Upper lobe of left lung (tissue), 6 donors: Measurements from ENCODE around the gene SHLD1. TPM values are rescaled to one million over a fixed set of nuclear protein-coding genes. Genes with fewer than 3 reads are reported as not detected.

Source experiments
- ATAC-seq, 2 donors: fragments of 200-7000 bp; cut with Tn5 transposase; one replicate each; pipeline ENCODE4 v1.9.1; 2022; ENCODE audit warnings: mild to moderate bottlenecking in 2 of 2, moderate library complexity in 2 of 2; ENCODE audit not compliant: low FRiP score in 2 of 2
- DNase-seq, 2 donors: peaks; one replicate each; pipeline ENCODE4 v3.0.0-alpha.2; 2019 to 2020
- H3K27ac ChIP-seq, 4 donors: fragments of 200-600 bp; sonication (generic); one replicate each; pipeline ENCODE4 v1.5.1; 2016 to 2019
- H3K27me3 ChIP-seq, 4 donors: fragments of 200-600 bp; sonication (generic); one replicate each; pipeline ENCODE4 v1.5.1; 2017 to 2019
- H3K36me3 ChIP-seq, 4 donors: fragments of 200-600 bp; sonication (generic); one replicate each; pipeline ENCODE4 v1.5.1; 2016 to 2019
- H3K4me1 ChIP-seq, 4 donors: fragments of 200-600 bp; sonication (generic); one replicate each; pipeline ENCODE4 v1.5.1; 2018 to 2019
- H3K4me3 ChIP-seq, 4 donors: fragments of 200-600 bp; sonication (generic); one replicate each; pipeline ENCODE4 v1.5.1; 2017 to 2019; ENCODE audit warnings: mild to moderate bottlenecking in 2 of 4, moderate library complexity in 1 of 4
- H3K9me3 ChIP-seq, 4 donors: fragments of 200-600 bp; sonication (generic); one replicate each; pipeline ENCODE4 v1.5.1; 2018 to 2019
- CTCF ChIP-seq, 6 experiments: fragments of 450-650 bp in 4 of 6; fragments of 200-600 bp in 2 of 6; sonication (generic) in 2 of 6; IDR thresholded peaks; one replicate each; pipeline ENCODE4 v1.5.1; 2016 to 2019; ENCODE audit warnings: antibody characterized with exemption in 6 of 6
- EP300 ChIP-seq, 4 donors: sonication (generic); formaldehyde crosslinking; IDR thresholded peaks; one replicate each; pipeline ENCODE4 v1.5.1; 2017; ENCODE audit warnings: antibody characterized with exemption in 4 of 4, control low read depth in 2 of 4
- POLR2A ChIP-seq, 4 donors: fragments of 450-650 bp; IDR thresholded peaks; one replicate each; pipeline ENCODE4 v1.5.1; 2016 to 2017; ENCODE audit warnings: antibody characterized with exemption in 4 of 4, mild to moderate bottlenecking in 2 of 4
- POLR2AphosphoS5 ChIP-seq, 2 donors: sonication (generic); formaldehyde crosslinking; IDR thresholded peaks; one replicate each; pipeline ENCODE4 v1.5.1; 2017; ENCODE audit warnings: antibody characterized with exemption in 2 of 2
- WGBS, 2 donors: methylation state at CpG; one replicate each; pipeline ENCODE4 v1.1.5; 2017 to 2018; 5-methylcytosine and 5-hydroxymethylcytosine counted together
- small RNA-seq, 4 donors: library from RNA; depleted of rRNA; stranded (forward); fragments of <200 nt; gene quantifications; one replicate each; pipeline ENCODE3, GENCODE V24; 2016
- total RNA-seq, 6 donors: library from RNA; depleted of rRNA in 4 of 6; stranded (reverse); fragments of >200 nt in 4 of 6; gene quantifications; one replicate each; pipeline versions ENCODE4 v1.1.0 to v1.2.1, GENCODE V29; 2016 to 2021
- donor health status: DM: no; HTN: no; CAD: no; lungs with moderate emphysema.
- donor health status: DM: no; HTN: yes; CAD: no; lungs with severe emphysema.

Gene SHLD1
- total RNA-seq, 6 donors from 2014 or later = 3.1 to 5.6 (median 4.5) TPM

- 61 to 63% methylated on average over 6 of the region's 6 CpGs for WGBS, 2 donors
- TF ChIP-seq POLR2AphosphoS5 (IDR thresholded peaks at IDR 0.05) (no peak), CTCF (IDR thresholded peaks at IDR 0.05) (no peak), POLR2A (IDR thresholded peaks at IDR 0.05) (no peak), EP300 (IDR thresholded peaks at IDR 0.05) (no peak)
- Histone ChIP-seq H3K4me3 (no peak overlapping the region), H3K9me3 (no peaks in the 10 kb centered on the region), H3K27ac (no peak overlapping the region), H3K4me1 (peaks cover 4 to 9% (median 7%) of the 10 kb centered on the region in 4 donors), H3K27me3 (peaks cover 0 to 8% (median 4%) of the 10 kb centered on the region in 4 donors), H3K36me3 (no peaks in the 10 kb centered on the region)
- ATAC-seq (no peak), DNase-seq (no peak)
These were observed 160.0 kb downstream of the SHLD1 start for GRCh38 chr20:5910186-5910585.

- Histone ChIP-seq H3K9me3 (no peaks in the 10 kb centered on the region), H3K27ac (no peak overlapping the region), H3K27me3 (peaks cover 0 to 8% (median 4%) of the 10 kb centered on the region in 4 donors), H3K4me3 (no peak overlapping the region), H3K4me1 (peaks cover 4 to 9% (median 7%) of the 10 kb centered on the region in 4 donors), H3K36me3 (no peaks in the 10 kb centered on the region)
- DNase-seq (no peak), ATAC-seq (no peak)
- 66 to 82% methylated on average over 2 of the region's 2 CpGs for WGBS, 2 donors
- TF ChIP-seq EP300 (IDR thresholded peaks at IDR 0.05) (no peak), POLR2A (IDR thresholded peaks at IDR 0.05) (no peak), POLR2AphosphoS5 (IDR thresholded peaks at IDR 0.05) (no peak), CTCF (IDR thresholded peaks at IDR 0.05) (no peak)
These were observed 163.0 kb downstream of the SHLD1 start for GRCh38 chr20:5913166-5913565.

Small RNA genes within 50 kb of the gene (small RNA-seq; reads per million reads assigned to genes)
- gene RNU1-55P = 0 reads per million in 4 donors

Other genes starting within 250 kb of the SHLD1 start
- gene GPCPD1, start 139.4 kb upstream of the SHLD1 start, total RNA-seq = 10 to 100 TPM; 36.0 to 96.3 (median 56.0) TPM
- under 1 TPM in 3 of 6 donors, not detected in 3; 0.30 to 0.40 (median 0.30) TPM for gene CHGB, start 161.1 kb downstream of the SHLD1 start, total RNA-seq
- 10 to 100 TPM in 2 of 6 donors, 1 to 10 TPM in 4; 3.9 to 14.3 (median 7.7) TPM for gene TRMT6, start 200.1 kb downstream of the SHLD1 start, total RNA-seq
- 1 to 10 TPM; 2.9 to 7.5 (median 3.9) TPM for gene MCM8, start 200.3 kb downstream of the SHLD1 start, total RNA-seq